HG02938 (cell line): ENCODE measurements around the gene HSPB9.

Experiments used
- ATAC-seq: cut with Tn5 transposase; IDR thresholded peaks from one replicate; pipeline ENCODE4 v1.9.1; 2021; ENCODE audit warnings: mild to moderate bottlenecking, moderate library complexity; ENCODE audit not compliant: unreplicated experiment

The HSPB9 gene

GRCh38 chr17:42098730-42099399, 23.7 kb upstream of the HSPB9 start:
- no peak for ATAC-seq

- ATAC-seq = no peak
Measured at GRCh38 chr17:42101513-42102292, 20.9 kb upstream of the HSPB9 start.

GRCh38 chr17:42103221-42103954, 19.2 kb upstream of the HSPB9 start:
- ATAC-seq = no peak

DNA sequence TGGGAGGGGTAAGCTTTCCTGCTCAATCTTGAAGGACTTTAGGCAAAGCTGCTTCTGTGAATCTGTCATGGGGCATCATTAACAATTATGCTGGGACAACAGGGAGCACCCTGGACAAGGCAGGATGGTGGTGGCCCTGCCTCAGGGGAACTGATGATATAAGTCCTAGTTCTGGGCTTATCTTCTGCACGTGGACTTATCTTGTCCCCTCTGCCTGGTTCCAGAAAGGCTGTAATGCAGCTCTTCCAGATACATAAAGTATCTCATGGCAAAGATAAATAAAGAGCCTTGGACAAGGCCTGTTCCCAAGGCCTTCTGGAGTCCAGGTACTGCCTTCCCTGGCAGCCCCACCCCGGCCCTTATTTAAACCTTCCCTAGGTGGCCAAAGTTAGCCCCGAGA, 18.3 kb upstream of the HSPB9 start:
- no peak for ATAC-seq

- no peak for ATAC-seq
Measured at GRCh38 chr17:42106009-42106408, 16.6 kb upstream of the HSPB9 start.

DNA sequence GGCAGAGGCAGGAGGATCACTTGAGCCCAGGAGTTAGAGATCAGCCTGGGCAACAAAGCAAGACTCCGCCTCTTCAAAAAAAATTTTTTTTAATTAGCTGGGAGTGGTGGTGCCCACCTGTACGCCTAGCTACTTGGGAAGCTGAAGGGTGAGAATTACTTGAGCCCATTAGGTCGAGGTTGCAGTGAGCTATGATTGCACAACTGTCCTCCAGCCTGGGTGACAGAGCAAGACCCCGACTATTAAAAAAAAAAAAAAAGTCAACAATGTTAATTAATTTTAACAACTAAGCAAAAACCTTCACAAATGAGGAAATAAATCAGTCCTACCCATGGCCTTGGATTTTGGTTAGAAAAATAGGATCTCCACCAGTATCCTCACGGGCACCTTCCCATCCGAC, 15.5 kb upstream of the HSPB9 start:
- no peak for ATAC-seq

DNA sequence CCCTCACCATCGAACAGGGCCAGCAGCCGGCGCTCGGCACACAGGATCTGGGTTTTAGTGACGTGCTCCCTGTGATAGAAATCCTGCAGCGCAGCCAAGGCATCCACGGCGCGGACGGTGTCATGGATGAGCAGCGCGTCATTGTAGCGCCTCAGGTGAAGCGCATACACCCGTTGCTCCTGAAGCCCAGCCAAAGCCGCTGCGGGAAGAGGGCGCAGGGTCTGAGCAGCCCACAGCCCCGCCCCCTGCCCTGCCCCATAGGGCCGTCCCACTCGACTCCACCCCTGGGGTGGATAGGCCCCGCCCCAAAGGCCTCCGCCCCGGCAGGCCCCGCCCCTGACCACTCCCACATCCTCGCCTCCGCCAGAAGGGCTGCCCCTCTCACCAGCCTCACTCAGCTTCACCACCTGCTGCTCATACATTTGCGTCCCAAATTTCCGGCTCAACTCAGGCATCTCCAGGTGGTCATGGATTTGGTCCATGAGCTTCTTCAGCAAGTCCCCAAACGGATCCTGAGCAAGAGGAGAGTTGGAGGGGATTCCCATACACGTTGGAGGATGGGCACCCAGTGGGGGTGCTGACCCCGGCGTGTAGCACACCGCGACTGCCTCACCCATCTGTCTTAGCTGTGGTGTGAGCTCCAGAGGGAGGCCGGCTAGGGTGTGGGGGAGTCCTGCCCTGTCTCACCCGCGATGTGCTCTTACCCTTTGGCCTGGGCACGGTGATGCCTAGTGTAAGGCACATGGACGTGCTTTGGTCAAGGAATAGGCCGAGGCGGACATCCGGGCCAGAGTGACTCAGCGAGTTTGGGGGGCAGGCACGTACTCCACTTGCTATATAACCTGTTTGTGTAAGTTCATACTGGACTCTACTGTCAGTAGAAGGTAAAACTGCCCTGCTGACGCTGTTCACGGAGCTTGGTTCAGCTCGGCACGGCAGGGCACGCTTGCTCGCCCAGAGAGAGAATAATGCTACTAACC, 14.7 kb upstream of the HSPB9 start:
- peak; percentile 46 for ATAC-seq

DNA sequence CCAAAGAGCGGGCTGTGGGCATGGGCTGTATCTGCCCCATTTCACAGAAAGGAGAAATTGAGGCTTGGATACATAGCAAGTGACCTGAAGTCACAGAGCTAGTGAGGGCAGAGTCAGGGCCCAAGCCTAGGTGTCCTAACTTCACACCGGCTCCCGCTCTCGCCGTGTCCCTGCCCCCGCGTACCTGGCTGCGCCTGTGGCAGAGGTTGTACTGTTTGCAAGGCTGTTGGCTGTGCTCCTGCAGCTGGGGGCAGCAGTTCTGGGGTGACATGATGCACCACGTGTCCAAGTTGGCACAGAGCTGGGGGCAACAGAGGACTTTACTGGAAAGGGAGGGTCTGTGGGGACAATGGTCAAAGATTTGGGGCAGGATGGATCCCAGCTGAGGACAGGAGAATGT, 13.5 kb upstream of the HSPB9 start:
- ATAC-seq = no peak

DNA sequence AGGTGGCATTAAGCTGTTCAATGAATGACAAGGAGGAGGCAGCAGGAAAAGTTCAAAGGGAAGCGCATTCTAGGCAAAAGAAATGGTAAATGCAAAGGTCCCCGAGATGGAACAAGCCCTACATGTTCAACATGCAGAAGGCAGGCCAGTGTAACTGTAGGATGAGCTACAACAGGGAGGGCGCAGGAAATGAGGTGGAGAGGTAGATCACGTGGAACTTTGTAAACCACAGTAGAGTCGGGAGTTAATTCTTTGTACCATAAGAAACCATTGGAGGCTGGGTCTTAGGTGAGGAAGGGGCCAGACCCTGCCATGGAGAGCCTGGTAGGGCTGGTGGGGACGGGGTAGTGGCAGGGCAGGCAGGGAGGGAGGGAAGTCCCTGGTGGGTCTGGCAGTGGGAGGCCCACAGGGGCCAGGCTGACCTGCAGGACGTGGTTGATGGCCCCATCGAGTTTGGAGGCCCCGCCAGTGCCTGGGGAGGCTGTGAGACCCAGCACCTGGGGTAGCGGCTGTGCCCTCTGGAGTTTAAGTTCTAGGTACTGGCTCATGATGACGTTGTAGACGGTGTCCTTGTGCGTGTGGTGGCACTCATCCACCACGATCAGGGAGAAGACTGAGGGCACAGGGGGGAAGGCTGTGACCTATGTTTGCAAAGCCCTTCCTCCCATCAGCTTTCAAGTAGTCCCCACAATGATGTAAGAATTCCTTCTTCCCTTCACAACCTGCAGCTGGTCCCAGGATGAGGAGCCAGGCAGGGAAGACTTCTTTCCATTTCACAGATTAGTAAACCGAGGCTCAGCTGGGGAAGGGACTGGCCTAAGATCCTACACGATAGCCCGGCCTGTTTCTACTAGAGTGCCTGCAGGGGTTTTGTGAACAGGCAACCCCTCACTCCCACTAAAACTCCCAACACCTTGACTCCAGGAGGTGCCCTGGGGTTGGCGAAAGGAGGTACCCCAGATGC, 12.0 kb upstream of the HSPB9 start:
- no peak for ATAC-seq

- no peak for ATAC-seq
Measured at GRCh38 chr17:42111265-42111636, 11.4 kb upstream of the HSPB9 start.

DNA sequence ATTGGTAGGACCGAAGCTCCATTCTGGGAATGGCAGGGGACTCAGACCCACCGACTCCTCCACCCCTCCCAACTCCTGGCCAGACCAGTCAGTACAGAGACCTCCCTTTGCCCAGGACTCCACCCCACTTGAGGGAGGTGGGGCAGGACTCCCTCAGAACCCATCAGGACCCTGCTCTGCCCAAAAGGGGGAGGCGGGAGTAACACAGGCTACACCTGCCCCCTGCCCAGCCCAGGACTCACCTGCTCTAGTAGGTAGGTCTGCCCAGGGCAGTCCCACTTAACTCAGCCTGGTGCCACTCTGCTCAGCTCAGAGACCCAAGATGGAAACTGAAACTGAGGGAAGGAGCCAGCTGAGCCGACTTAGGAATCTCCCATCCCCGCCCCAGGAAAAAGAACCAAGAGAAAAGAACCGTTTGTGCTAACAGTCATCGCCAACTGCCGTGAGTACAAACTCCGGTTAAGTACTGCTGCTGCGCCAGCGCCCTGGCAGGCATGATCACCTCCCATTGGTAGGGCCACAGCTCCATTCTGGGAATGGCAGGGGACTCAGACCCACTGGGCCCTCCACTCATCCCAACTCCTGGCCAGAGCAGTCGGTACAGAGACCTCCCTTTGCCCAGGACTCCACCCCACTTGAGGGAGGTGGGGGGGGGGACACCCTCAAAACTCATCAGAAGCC, 10.6 kb upstream of the HSPB9 start:
- ATAC-seq = peak; percentile 9

- peak; percentile 76 for ATAC-seq
Measured at GRCh38 chr17:42112552-42113176, 9.9 kb upstream of the HSPB9 start, which contains the start of gene DHX58. TSS of gene DHX58 (minus strand) at chr17:42112714. CDS start at chr17:42111892, 822 bp downstream.

GRCh38 chr17:42113293-42114069, 9.1 kb upstream of the HSPB9 start:
- ATAC-seq = no peak

GRCh38 chr17:42114118-42114517, 8.5 kb upstream of the HSPB9 start:
- no peak for ATAC-seq

- ATAC-seq = no peak
Measured at GRCh38 chr17:42116705-42117396, 5.8 kb upstream of the HSPB9 start.

GRCh38 chr17:42117397-42118125, 5.0 kb upstream of the HSPB9 start:
- no peak for ATAC-seq
